PC-3 (cell line): ENCODE data around the gene SFMBT1. TPM values are rescaled to one million over a fixed set of nuclear protein-coding genes. Genes with fewer than 3 reads are reported as not detected.

Experiments
- ATAC-seq: fragments of 200-7000 bp; cut with Tn5 transposase; 2 replicates; pipeline ENCODE4 v1.9.1; 2020; ENCODE audit warnings: mild to moderate bottlenecking, moderate library complexity
- BruUV-seq: library from RNA; stranded (reverse); fragments of 400-500 nt; replicated peaks from 2 replicates; lab custom pipeline; 2021; lab: Mats Ljungman, UMichigan
- CTCF ChIA-PET: fragments of 300-600 bp; sonication (Branson Sonifier 250); formaldehyde crosslinking; loops from one replicate; lab custom pipeline; 2022; ENCODE audit warnings: antibody characterized with exemption; lab: Charles Lee
- POLR2A ChIA-PET: fragments of 300-600 bp; sonication (Branson Sonifier 250); formaldehyde crosslinking; loops from one replicate; lab custom pipeline; 2022; ENCODE audit warnings: antibody characterized with exemption; ENCODE audit not compliant: unreplicated experiment; lab: Charles Lee
- DNase-seq: peaks from one replicate; pipeline ENCODE4 v3.0.0-alpha.2; 2015
- H2AFZ ChIP-seq: fragments of 300-600 bp; sonication (generic); 2 replicates; pipeline ENCODE4 v1.6.0; 2016; ENCODE audit warnings: antibody characterized with exemption, low read length
- H3F3A ChIP-seq: fragments of 300-600 bp; sonication (generic); one replicate; pipeline ENCODE4 v1.6.0; 2017; ENCODE audit warnings: antibody characterized with exemption, low read length, control low read depth, mild to moderate bottlenecking; ENCODE audit not compliant: unreplicated experiment
- H3K27ac ChIP-seq: fragments of 300-600 bp; sonication (generic); 2 replicates; pipeline ENCODE4 v1.5.1; 2016; ENCODE audit warnings: mild to moderate bottlenecking, low read length
- H3K27me3 ChIP-seq: fragments of 300-600 bp; sonication (generic); 2 replicates; pipeline ENCODE4 v1.6.1; 2016; ENCODE audit warnings: low read length, mixed read lengths
- H3K36me3 ChIP-seq: fragments of 300-600 bp; sonication (generic); 2 replicates; pipeline ENCODE4 v1.6.1; 2016; ENCODE audit warnings: low read depth, mixed run types, low read length, mixed read lengths
- H3K4me1 ChIP-seq: fragments of 300-600 bp; sonication (generic); 2 replicates; pipeline ENCODE4 v1.5.1; 2016; ENCODE audit warnings: low read length; ENCODE audit not compliant: insufficient read depth
- H3K4me2 ChIP-seq: fragments of 300-600 bp; sonication (generic); 2 replicates; pipeline ENCODE4 v1.6.0; 2016; ENCODE audit warnings: low read length
- H3K4me3 ChIP-seq: fragments of 300-600 bp; sonication (generic); 2 replicates; pipeline ENCODE4 v1.5.1; 2016; ENCODE audit warnings: mild to moderate bottlenecking, low read length, mixed read lengths
- H3K79me2 ChIP-seq: fragments of 300-600 bp; sonication (generic); 2 replicates; pipeline ENCODE4 v1.6.1; 2017; ENCODE audit warnings: low read length, mixed read lengths
- H3K9ac ChIP-seq: fragments of 300-600 bp; sonication (generic); 2 replicates; pipeline ENCODE4 v1.6.0; 2016; ENCODE audit warnings: mild to moderate bottlenecking, low read length
- H3K9me2 ChIP-seq: fragments of 300-600 bp; sonication (generic); replicated peaks from 2 replicates; pipeline ENCODE4 v1.6.1; 2016; ENCODE audit warnings: mixed run types, low read length, mixed read lengths
- H3K9me3 ChIP-seq: fragments of 300-600 bp; sonication (generic); 2 replicates; pipeline ENCODE4 v1.6.1; 2016; ENCODE audit warnings: low read length, mixed read lengths
- H4K20me1 ChIP-seq: fragments of 300-600 bp; sonication (generic); 2 replicates; pipeline ENCODE4 v1.6.1; 2016; ENCODE audit warnings: low read length, mixed read lengths
- EZH2 ChIP-seq: fragments of 300-600 bp; sonication (generic); IDR thresholded peaks from one replicate; pipeline ENCODE4 v1.6.1; 2017; ENCODE audit warnings: antibody characterized with exemption, mild to moderate bottlenecking, low read length; ENCODE audit not compliant: unreplicated experiment
- EZH2phosphoT487 ChIP-seq: fragments of 300-600 bp; sonication (generic); IDR thresholded peaks from 2 replicates; pipeline ENCODE4 v1.6.1; 2018; ENCODE audit warnings: mild to moderate bottlenecking, antibody characterized with exemption, low read length, borderline replicate concordance
- intact Hi-C: fragments of 100-400 bp; cut with micrococcal nuclease; formaldehyde crosslinking; loops from 2 replicates; pipeline ENCODE4 v1.9.0; 2023
- total RNA-seq: library from RNA; depleted of rRNA; stranded (reverse); fragments of >200 nt; gene quantifications from 2 replicates; pipeline ENCODE4 v1.2.3, GENCODE V29; 2014
- TF ChIP-seq, protein P1 (sequence below): fragments of 300-600 bp; sonication (generic); conservative IDR thresholded peaks from 2 replicates; pipeline ENCODE4 v1.5.1; 2017; ENCODE audit warnings: antibody characterized with exemption, low read depth, mild to moderate bottlenecking, low read length

The SFMBT1 gene
- total RNA-seq, 1 experiment from 2014 or later, result 10.8 TPM

DNA sequence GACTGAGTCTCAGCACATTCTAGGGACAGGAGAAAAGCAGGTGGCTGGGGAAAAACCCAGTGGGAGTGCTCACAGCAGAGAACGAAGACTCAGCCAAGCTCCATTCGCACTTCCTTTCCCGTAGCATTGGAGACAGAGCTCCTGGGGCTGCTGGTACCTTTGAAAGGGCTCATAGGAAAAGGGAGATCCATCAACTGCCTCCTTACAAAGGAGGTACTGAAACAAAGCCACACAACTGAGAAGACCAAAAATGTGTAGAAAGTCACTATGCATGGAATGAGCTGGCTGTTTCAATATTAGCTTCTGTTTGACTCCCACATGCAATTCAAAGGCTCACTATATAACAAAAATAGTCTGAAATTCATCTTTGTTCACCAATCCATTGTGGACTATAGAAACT, 165.4 kb downstream of the SFMBT1 start:
- no peak overlapping the region for H3K4me2 ChIP-seq
- no peaks in the 10 kb centered on the region for H3K9me2 ChIP-seq
- H3K27ac ChIP-seq, result no peak overlapping the region
- POLR2A ChIA-PET, result no interaction called here
- no peaks in the 10 kb centered on the region for H3K9me3 ChIP-seq
- ATAC-seq (no peak), DNase-seq (no peak)
- intact Hi-C loops, result no loop called here
- H3K36me3 ChIP-seq, result peaks cover 2% of the 10 kb centered on the region; the same call in 1 of the 2 replicates
- no TSS peak for BruUV-seq
- no peak overlapping the region for H2AFZ ChIP-seq
- no peaks in the 10 kb centered on the region for H3F3A ChIP-seq
- H3K4me3 ChIP-seq, result no peak overlapping the region
- no peaks in the 10 kb centered on the region for H3K79me2 ChIP-seq
- H3K4me1 ChIP-seq, result no peaks in the 10 kb centered on the region
- H4K20me1 ChIP-seq, result no peaks in the 10 kb centered on the region
- TF ChIP-seq, protein P1, sequence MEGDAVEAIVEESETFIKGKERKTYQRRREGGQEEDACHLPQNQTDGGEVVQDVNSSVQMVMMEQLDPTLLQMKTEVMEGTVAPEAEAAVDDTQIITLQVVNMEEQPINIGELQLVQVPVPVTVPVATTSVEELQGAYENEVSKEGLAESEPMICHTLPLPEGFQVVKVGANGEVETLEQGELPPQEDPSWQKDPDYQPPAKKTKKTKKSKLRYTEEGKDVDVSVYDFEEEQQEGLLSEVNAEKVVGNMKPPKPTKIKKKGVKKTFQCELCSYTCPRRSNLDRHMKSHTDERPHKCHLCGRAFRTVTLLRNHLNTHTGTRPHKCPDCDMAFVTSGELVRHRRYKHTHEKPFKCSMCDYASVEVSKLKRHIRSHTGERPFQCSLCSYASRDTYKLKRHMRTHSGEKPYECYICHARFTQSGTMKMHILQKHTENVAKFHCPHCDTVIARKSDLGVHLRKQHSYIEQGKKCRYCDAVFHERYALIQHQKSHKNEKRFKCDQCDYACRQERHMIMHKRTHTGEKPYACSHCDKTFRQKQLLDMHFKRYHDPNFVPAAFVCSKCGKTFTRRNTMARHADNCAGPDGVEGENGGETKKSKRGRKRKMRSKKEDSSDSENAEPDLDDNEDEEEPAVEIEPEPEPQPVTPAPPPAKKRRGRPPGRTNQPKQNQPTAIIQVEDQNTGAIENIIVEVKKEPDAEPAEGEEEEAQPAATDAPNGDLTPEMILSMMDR, result no peak
- TF ChIP-seq EZH2 (no peak), EZH2phosphoT487 (no peak)
- H3K9ac ChIP-seq, result no peak overlapping the region
- CTCF ChIA-PET, result no interaction called here
- H3K27me3 ChIP-seq, result no peaks in the 10 kb centered on the region

DNA sequence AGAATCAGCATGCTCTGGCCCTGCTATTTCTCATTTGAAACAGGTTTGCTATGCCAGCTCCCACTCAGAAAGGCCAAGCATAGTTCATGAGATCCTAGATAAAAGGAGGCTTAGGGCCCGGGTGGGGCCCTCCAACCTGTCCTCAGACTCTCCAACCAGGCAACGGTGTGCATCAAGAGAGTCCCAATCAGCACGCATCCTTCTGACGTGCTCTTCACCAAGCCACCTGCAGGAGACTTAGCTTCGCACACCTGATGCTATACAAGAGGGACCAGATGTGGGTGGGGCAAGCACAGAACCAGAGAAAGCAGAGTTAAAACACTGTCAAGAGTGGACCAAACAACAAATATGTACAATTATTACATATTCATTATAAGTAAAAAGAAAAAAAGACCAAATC, 165.8 kb downstream of the SFMBT1 start:
- Histone ChIP-seq H3K9ac (no peak overlapping the region), H2AFZ (no peak overlapping the region), H3K79me2 (no peaks in the 10 kb centered on the region), H3F3A (no peaks in the 10 kb centered on the region), H3K36me3 (no peaks in the 10 kb centered on the region), H3K9me3 (no peaks in the 10 kb centered on the region), H3K9me2 (no peaks in the 10 kb centered on the region), H3K27me3 (no peaks in the 10 kb centered on the region), H3K4me2 (no peak overlapping the region), H3K4me1 (no peaks in the 10 kb centered on the region), H3K4me3 (no peak overlapping the region), H4K20me1 (no peaks in the 10 kb centered on the region), H3K27ac (no peak overlapping the region)
- no TSS peak for BruUV-seq
- intact Hi-C loops, result no loop called here
- POLR2A ChIA-PET, result no interaction called here
- ATAC-seq (no peak), DNase-seq (no peak)
- CTCF ChIA-PET, result no interaction called here
- TF ChIP-seq, protein P1, result no peak
- no peak for TF ChIP-seq EZH2
- TF ChIP-seq EZH2phosphoT487, result no peak

GRCh38 chr3:52879581-52879980, 166.3 kb downstream of the SFMBT1 start:
- no peak for DNase-seq
- TF ChIP-seq EZH2 (no peak), EZH2phosphoT487 (no peak)
- TF ChIP-seq, protein P1, result no peak
- BruUV-seq, result no TSS peak
- no peak for ATAC-seq
- Histone ChIP-seq H3K9me2 (no peaks in the 10 kb centered on the region), H3K4me3 (no peak overlapping the region), H2AFZ (no peak overlapping the region), H3K9me3 (no peaks in the 10 kb centered on the region), H3K36me3 (no peaks in the 10 kb centered on the region), H3K4me1 (no peaks in the 10 kb centered on the region), H3K4me2 (no peak overlapping the region), H3K79me2 (no peaks in the 10 kb centered on the region), H3K9ac (no peak overlapping the region), H4K20me1 (no peaks in the 10 kb centered on the region), H3F3A (no peaks in the 10 kb centered on the region), H3K27me3 (no peaks in the 10 kb centered on the region), H3K27ac (no peak overlapping the region)
- CTCF ChIA-PET, result no interaction called here
- POLR2A ChIA-PET, result no interaction called here
- intact Hi-C loops, result no loop called here
